Tibial nerve (tissue), 4 donors: ENCODE results near the gene YIF1A.

ENCODE experiments used
- CTCF ChIP-seq, 5 experiments: fragments of 200-600 bp in 3 of 5; fragments of 450-650 bp in 2 of 5; sonication (generic) in 3 of 5; IDR thresholded peaks; one replicate each; pipeline ENCODE4 v1.5.1; 2016 to 2019; ENCODE audit warnings: antibody characterized with exemption in 5 of 5, mild to moderate bottlenecking in 3 of 5, moderate library complexity in 2 of 5
- EP300 ChIP-seq, 2 donors: sonication (generic); formaldehyde crosslinking; IDR thresholded peaks; one replicate each; pipeline ENCODE4 v1.6.1; 2017; ENCODE audit warnings: antibody characterized with exemption in 2 of 2, mild to moderate bottlenecking in 1 of 2
- POLR2A ChIP-seq, 2 donors: fragments of 450-650 bp; IDR thresholded peaks; one replicate each; pipeline ENCODE4 v1.6.1; 2017; ENCODE audit warnings: antibody characterized with exemption in 2 of 2, mild to moderate bottlenecking in 2 of 2, moderate library complexity in 2 of 2

- no peak for TF ChIP-seq POLR2A (IDR thresholded peaks at IDR 0.05)
- TF ChIP-seq CTCF (IDR thresholded peaks at IDR 0.05) = no peak
- TF ChIP-seq EP300 (IDR thresholded peaks at IDR 0.05) = no peak
Observed at GRCh38 chr11:66283461-66284105, 5.4 kb downstream of the YIF1A start.
